Inferior parietal cortex (tissue), 1 donor: ENCODE data around the gene DUXB.

ENCODE experiments used
- DNase-seq: peaks from one replicate; pipeline ENCODE4 v3.0.0-alpha.2; 2016; ENCODE audit errors: extremely low spot score

The DUXB gene, protein sequence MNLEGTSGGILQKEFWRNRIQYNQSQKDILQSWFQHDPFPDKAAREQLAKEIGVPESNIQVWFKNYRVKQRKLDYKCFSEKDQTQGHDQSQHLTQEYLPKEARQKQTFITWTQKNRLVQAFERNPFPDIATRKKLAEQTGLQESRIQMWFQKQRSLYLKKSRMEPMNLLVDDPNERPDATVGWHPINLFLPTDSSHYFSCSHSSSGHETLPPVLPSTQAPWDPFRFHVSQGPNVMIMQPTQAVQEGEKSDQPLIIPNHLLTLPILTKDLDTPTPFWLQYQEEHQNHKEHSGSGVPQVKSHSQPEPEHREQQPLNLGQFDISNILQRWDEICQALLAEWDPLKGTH

DNA sequence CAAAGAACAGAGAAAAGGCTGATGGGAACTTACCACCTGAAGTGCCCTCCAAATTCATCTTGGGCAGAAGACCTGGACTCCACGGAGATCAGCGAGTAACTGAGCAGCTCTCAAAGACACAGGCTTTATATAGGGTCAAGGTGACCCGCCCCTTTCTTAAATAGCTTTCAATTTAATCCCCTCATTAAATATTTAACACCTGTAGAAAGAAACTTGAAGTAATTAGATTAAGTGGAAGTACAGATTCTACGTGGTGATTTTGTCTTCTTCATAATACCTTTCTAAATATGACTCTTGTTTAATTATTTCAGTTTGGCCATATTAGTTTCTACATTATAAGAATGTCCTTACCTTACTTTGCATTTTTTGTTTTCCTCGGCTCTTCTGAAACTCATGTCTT is at the start of gene DUXB:
Gene DUXB, minus strand, starts transcription at position 101 of the 400 bp plus-strand sequence. Its CDS starts 43 bp downstream, at position 58.
- DNase-seq: no peak

DNA sequence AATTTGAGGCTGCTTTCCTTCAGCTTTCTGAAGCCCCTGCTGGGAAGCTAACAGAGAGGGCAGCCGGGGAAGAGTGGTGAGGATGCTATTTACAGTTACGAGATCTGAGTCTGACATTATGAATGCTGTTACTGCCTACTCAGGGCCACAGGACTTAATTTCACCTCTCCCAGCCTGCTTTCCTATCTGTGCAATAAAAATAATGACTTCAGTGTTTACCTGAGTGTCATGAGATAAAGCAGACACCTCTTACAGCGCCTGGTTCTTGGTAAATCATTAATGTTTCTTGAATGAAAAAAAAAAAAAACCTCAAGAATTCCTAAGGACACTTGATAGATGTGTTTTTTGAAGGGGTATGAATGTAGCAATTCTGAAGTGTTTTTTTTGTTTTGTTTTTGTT is 49.3 kb upstream of the DUXB start:
- DNase-seq: no peak

DNA sequence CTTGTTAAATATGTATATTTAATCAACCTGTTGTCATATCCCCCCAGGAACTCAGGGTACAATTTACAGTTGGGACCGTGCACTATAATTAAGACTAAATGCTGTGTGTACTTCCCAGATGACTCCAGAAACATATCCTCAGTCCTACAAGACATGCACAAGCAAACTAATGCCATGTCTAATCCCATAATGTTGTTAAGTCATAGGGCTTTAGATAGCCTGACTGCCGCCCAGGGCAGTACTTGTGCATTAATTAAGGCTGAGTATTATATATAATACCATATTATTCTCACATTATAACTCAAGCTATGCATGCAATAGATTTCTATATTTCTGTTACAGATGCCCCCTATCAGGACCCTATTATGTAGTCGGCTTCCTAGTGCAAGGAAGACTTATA is 45.1 kb upstream of the DUXB start:
- DNase-seq: no peak

DNA sequence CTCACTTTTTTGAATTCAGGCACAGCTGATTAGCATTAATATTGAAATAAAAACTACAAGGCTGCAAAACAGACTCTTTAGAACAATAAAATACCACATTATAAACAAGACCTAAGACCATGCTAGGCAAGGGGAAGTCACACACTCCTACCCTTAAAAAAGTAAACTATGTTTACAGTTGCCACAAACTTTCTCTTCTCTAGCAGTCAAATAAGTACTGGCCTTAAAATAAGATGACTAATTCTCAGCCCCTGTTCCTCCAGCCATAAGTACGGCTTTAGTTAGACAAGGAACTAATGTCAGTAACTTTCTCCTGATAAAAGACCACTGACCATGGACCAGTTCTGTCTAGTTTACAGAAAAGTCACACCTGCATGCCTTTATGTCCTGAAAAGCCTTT is 44.6 kb upstream of the DUXB start:
- DNase-seq: no peak

DNA sequence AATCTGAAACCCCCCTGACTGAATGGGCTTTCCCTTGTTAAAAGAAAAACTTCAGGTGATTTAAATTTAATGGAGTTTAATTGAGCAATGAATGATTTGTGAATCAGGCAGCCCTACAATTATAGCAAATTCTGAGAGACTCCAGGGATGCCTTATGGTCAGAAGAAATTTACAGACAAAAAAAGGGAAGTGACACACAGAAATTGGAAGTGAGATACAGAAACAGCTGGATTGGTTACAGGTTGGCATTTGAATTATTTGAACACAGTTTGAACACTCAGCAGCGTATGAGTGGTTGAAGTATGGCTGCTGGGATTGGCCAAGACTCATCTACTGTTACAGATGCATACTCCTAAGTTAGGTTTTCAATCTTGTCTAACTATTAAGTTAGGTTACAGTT is 44.0 kb upstream of the DUXB start:
- no peak for DNase-seq

DNA sequence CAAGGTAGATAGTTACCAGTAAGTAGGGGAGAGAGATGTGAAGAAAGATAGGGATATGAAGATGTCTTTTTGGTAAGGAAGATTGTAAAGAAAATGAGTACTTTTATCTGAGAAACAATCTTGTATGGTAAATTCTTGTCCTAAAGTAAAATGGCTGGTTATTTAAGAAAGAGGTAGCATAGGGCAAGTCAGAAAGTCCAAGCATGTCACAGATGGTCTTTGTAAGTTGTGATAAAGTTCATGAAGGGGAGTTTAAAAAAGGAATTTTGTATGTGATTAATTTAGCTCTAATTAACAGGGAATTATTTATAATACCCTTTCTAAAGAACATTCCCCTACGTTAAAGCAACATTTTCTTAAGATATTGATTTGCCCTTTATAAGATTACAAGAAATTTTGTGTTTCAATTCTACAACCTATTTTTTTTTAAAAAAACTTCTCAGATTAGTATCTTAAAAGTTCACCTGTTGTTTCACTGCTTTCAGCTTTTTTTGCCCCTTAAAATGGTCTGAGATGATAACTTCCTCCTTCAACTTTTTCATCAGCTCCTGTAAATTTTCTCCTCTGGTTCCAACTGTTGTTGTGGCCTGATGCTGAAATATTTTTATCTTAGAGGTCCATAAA is 41.3 kb upstream of the DUXB start:
- no peak for DNase-seq

DNA sequence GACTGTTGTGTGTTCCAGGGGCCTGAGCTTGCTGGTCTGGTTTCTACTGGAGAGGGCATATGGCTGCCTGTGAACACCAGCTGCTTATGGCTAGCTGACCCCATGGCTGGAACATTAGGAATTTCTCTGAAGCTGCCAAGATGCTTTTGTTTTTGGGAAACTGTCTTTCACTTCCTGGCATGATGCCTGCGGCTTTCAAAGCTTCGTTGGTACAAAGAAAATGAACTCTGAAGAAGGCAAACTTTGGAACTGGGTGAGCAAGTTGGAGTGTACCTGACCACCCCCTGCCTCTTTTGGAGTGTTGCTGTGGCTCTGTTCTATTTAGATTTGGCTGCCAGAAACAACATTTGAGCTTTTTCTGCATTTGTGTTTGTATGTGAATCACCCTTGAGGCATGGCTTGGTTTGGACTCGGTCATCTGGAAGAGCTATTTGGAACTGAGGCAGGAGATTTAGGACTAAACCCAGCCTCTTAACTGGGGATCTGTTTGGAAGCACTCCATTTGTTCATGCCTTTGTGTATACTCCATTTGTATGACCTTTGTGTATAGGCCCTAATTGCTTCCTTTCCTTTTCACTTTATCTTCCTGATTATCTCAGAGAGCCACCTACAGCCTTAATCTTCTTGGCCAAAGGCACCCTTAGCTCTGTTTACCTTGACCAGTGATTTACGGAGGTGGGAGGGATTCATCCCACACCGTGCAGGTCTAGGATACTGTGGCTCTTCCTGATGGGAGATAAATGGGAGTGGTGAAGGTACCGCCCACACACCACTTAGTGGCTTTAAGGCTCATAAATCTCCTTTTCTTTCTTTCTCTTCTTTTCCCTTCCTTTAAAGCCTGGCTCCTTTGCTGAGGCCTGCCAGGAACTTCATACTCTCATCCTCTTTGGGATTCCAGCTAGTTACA is 32.3 kb upstream of the DUXB start:
- peak; percentile 25 for DNase-seq

DNA sequence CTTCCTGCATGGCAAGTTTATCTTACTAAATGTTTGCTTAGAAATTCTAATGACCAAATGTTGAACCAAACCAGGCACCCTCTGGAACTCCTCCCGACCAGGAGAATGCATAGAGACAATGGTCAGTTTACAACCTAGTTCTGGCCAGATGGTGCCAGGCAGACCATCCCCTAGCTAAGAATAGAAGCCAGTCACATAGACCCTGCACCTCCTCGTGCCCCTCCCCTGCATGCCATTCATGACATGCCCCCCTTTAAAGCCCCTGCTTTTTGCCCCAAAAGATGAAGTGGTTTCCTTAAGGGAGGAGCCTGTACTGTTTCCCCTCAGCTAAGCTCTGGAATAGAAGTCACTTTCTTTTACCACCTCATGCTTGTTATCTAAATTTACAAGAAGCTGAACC is 31.6 kb upstream of the DUXB start:
- no peak for DNase-seq

DNA sequence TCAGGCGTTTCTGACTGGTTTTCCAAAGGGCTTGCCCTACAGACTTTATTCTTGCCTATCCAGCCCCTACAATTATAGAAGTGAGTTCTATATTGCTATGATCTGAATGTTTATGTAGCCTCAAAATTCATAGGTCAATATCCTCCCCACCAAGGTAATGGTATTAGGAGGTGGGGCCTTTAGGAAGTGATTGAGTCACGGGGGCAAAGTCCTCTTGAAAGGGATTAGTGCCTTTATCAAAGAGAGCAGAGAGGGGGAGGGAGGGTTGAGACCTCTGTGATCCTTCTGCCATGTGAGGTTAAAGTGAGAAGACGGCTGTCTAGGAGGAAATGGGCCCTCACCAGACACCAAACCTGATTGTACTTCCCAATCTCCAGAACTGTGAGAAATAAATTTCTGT is 26.0 kb upstream of the DUXB start:
- no peak for DNase-seq

DNA sequence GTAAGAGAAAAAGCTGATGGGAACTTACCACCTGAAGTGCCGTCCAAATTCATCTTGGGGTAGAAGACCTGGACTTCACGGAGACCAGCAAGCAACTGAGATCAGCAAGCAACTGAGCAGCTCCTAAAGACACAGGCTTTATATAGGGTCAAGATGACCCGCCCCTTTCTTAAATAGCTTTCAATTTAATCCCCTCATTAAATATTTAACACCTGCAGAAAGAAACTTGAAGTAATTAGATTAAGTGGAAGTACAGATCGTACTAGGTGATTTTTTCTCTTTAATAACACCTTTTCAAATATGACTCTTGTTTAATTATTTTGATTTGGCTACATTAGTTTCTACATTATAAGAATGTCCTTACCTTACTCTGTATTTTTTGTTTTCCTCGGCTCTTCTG is 25.1 kb upstream of the DUXB start, which contains the start of gene CPHXL:
Gene CPHXL, minus strand, starts transcription at position 101 of the 400 bp plus-strand sequence. Its CDS starts 48 bp downstream, at position 53.
- no peak for DNase-seq

DNA sequence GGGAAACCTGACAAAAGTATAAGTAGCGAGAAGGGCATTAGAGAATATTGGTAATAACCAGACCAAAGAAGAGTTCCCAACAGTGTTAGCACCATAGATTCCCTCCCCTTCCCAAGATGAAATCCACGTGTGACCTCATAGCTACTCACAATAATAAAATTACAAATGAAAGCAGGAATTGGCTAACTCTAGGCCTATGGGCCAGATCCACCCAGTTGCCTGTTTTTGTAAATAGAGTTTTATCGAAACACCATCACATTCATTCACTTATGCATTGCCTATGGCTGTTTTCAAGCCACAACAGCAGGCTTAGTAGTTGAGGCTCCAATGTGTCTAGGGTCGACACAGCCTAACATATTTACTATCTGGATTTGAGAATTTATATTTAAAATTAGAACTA is 17.2 kb upstream of the DUXB start:
- DNase-seq: no peak

DNA sequence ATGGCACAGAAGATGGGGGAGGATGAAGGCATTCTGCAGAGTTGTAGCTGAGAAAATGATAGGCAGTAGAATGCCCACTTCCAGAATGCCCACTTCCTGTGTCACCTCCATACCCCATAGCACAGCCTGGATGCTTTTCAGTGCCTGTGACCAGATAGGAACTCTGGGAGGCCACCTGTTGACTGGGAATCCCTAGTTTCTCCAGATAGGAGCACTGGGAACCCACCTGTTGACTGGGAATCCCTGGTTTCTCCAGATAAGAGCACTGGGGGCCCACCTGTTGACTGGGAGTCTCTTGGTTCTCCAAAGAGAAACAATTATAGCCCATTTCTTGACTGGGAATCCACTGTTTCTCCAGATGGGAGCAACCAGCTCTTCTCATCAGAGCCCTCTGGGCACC is 13.4 kb upstream of the DUXB start:
- no peak for DNase-seq

DNA sequence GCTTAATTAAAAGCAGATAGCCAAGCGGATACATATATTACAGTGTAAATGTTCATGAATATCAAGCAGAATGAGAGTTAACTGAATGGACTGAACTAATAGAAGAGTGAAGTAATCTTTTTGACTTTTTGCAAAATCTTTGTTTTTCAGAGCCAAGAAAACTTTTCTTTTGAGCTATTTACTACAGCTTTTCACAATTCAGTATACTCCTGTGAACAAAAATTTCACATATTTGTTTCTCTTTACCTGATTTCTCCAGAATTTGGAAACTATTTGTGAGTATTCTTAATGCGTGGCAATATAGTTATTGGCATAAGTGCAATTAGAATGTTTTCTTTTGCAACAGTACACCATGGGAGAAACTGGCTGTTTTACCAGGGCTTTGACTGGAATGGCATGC is 9.1 kb upstream of the DUXB start:
- DNase-seq: no peak

DNA sequence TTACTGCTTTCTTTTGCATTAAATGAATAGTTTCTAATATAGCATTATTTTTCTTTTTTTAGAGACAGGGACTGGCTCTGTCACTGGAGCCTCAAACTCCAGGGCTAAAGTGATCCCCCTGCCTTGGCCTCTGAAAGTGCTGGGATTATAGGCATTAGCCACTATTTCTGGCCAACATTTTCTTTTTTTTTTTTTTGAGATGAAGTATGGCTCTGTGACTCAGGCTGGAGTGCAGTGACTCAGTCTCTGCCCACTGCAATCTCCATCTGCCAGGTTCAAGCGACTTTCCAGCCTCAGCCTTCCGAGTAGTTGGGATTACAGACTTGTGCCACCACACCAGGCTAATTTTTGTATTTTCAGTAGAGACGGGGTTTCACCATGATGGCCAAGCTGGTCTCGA is 2.0 kb upstream of the DUXB start:
- no peak for DNase-seq

DNA sequence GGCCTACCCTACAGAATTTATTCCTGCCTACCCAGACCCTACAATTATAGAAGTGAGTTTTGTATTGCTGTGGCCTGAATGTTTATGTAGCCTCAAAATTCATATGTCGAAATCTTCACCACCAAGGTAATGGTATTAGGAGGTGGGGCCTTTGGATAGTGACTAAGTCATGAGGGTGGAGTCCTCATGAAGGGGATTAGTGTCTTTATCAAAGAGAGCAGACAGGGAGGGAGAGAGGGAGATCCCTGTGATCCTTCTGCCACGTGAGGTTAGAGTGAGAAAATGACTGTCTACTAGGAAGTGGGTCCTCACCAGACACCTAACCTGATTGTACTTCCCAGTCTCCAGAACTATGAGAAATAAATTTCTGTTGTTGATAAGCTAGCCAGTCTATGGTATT is 981 bp upstream of the DUXB start:
- peak; percentile 4 for DNase-seq

DNA sequence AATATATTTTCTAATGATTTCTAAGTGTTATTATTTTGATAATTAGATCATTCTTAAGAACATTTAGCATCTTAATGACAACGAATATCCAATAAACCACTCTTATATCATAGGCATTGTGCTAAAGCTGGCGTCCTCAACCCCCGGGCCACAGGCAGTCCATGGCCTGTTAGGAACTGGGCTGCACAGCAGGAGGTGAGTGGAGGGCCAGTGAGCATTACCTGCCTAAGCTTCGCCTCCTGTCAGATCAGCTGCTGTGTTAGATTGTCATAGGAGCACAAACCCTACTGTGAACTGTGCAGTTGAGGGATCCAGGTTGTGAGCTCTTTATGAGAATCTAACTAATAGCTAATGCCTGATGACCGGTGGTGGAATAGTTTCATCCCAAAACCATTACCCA is 3.7 kb downstream of the DUXB start:
- DNase-seq: no peak

DNA sequence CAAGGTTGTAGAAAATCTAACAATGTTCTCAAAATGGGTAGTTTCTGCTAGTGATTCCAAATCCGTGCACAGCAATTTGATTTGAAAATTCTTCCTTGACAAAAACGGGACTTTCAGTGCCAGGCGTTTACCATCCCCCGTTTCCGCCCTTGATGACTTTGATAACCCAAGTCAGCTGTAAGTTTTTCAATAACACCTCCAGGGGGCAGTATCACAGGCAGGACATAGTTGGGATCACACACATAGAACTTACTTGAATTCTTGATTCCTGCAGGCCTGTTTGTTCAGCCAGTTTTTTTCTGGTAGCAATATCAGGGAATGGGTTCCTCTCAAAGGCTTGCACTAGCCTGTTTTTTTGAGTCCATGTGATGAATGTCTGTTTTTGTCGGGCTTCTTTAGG is 5.6 kb downstream of the DUXB start:
- no peak for DNase-seq

DNA sequence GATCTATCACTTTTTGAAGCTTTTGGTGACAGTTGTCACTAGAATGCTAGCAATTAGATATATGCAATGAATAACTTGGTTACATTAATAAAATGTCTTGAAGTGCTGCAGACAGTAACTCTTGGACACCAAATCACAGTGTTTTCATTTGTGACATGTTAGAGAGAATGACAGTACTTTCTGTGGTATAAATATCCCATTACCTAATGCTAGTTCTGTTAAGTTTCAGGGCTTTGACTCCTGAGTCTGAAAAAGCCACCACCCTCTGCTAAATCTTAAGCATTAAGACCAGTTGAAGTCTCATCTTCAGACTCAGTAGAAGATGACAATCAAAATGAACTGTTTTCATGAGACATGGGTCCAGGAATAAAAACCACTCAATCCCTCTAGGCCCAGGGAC is 13.9 kb downstream of the DUXB start:
- no peak for DNase-seq

DNA sequence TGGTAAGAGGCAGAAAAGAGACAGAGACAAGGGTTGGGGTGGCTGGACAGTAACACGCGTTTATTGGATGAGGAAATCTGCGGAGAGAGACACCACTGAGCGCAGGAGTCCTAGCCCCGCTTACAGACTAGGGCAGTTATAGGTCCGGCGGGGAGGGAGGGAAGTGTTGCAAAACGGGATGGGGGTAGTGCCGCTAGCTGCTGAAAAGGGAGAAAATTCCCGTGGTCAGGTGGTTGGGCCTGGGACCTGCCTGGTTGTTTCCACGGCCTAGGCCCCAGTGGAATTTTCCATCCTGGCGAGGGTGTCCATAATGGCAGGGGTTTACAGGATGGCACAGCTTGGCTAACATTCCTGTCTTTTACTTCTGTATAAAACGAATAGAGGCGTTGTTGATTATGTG is 19.0 kb downstream of the DUXB start:
- no peak for DNase-seq

DNA sequence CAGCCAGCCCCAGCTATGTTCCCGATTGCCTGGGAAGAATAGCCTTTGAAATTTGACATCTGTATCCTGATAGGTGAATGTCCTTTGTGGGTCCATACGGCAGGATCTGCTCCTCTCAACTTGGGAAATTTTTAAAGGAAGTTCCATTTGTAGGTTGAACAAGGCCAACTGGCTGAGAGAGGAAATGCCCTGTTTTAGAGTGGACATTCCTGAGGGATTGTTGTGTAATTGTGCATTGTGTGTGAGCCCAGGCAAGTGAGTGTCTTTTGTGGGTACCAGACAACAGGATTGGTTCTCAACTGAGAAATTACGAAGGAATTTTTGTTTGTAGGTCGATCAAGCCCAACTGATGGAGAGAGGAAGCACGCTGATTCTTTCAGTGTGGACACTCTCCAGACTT is 21.9 kb downstream of the DUXB start:
- DNase-seq: no peak

DNA sequence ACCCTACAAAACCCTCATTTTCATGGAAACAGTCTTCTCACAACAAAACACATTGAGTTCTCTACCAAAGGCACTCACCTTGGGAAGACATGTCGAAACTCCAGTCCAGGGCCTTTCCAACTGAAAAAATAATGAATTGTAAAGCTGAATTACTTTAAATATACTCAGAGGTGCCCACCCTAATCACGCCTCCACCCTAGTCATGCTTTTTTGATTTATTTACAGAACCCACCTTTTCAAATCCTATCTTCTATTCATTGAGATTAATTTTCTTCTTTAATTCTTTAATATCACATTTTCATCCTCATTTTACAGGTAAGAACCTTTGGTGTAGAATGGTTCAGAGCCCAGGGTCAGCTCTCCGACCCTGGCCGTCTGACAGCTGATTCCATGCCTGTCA is 24.4 kb downstream of the DUXB start, which contains the start of gene CPHXL2:
Gene CPHXL2, minus strand, starts transcription at position 101 of the 400 bp plus-strand sequence. Its CDS starts 10 bp downstream, at position 91.
- no peak for DNase-seq

DNA sequence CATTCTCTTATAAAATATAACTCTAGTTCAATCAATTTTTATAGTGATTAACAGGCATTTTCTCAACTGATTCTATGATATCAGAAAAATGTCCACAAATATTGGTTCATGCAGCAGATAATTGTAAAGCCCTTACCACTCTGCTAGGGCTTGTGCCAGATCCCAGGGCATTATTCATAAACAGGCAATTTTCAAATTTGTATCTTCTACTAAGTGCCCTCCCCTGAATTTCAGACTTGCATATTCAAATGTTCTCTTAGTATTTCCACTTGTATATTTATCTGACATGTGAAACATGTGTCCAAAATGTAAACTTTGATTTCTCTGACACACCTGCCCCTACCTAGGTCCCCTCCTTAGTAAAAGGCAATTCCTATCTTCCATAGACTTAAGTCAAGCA is 33.8 kb downstream of the DUXB start:
- DNase-seq: no peak
